Measurements from ENCODE around the gene MYL12B.

Gene MYL12B

GRCh38 chr18:3261373-3262233 lies at the start of gene MYL12B:
MYL12B (plus strand) TSS chr18:3262133; CDS start chr18:3272899, 10,766 bp downstream.
- TF ChIP-seq, protein P1, sequence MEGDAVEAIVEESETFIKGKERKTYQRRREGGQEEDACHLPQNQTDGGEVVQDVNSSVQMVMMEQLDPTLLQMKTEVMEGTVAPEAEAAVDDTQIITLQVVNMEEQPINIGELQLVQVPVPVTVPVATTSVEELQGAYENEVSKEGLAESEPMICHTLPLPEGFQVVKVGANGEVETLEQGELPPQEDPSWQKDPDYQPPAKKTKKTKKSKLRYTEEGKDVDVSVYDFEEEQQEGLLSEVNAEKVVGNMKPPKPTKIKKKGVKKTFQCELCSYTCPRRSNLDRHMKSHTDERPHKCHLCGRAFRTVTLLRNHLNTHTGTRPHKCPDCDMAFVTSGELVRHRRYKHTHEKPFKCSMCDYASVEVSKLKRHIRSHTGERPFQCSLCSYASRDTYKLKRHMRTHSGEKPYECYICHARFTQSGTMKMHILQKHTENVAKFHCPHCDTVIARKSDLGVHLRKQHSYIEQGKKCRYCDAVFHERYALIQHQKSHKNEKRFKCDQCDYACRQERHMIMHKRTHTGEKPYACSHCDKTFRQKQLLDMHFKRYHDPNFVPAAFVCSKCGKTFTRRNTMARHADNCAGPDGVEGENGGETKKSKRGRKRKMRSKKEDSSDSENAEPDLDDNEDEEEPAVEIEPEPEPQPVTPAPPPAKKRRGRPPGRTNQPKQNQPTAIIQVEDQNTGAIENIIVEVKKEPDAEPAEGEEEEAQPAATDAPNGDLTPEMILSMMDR (IDR thresholded peaks at IDR 0.05; ENCODE audit: insufficient read depth, missing control alignments), result peak; percentile 1
- FAIRE-seq (no peak), DNase-seq (ENCODE audit: insufficient read length, low spot score) (peak; percentile 82)

DNA sequence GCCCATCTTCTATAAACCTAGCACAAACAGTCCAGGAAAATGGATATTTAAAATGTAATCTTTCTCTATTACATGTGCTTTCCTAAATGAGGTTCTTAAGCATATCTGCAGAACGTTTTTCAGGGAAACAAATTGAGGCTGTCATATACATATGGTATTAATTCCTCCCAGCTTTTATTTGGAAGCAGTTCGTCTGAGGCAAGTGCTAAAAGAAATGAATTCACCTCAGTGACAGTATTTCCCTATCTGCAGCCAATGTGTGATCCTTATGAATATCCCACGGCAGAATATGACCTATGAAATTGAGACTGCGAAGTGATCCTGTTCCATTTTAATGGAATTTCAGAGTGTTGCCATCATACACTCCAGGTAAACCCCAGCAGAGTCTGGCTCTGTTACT lies 49.3 kb upstream of the MYL12B start:
- DNase-seq (ENCODE audit: insufficient read length, low spot score) (no peak), FAIRE-seq (no peak)
- TF ChIP-seq, protein P1 (IDR thresholded peaks at IDR 0.05; ENCODE audit: insufficient read depth, missing control alignments), result no peak

GRCh38 chr18:3213300-3214059 lies 48.5 kb upstream of the MYL12B start:
- FAIRE-seq, result no peak
- DNase-seq (ENCODE audit: insufficient read length, low spot score), result no peak
- TF ChIP-seq, protein P1 (IDR thresholded peaks at IDR 0.05; ENCODE audit: insufficient read depth, missing control alignments), result no peak

DNA sequence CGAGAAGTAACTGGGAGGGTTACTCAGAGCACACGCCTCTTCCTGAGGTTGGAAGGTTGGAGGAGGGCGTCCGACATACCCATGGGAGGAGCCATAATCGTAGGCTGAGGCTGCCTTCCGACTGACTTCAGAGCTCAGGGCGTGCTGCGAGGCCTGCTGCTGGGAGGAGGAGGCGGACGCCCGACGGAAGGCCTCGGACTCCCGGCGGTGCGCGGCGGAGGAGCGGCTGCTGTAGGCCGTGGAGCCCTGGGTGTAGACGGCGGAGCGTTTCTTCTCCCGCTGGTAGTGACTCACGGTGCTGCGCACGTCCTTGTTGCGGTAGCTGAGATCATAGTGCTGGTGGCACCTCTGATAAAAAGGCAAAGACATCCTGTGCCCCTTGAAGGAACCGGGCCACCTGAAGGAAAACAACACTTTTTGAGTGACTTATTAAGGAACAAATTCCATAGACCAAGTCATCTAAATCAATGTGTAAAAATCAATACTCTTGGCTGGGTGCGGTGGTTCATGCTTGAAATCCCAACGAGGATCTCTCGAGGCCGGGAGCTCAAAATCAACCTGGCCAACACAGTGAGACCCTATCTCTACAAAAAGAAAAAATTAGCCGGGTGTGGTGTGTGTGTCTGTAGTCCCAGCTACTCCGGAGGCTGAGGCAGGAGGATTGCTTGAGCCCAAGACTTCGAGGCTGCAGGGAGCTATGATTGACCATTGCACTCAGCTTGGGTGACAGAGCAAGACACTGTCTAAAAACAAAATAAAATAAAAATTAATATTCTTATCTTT lies 46.9 kb upstream of the MYL12B start:
- FAIRE-seq, result no peak
- TF ChIP-seq, protein P1 (IDR thresholded peaks at IDR 0.05; ENCODE audit: insufficient read depth, missing control alignments), result no peak
- no peak for DNase-seq (ENCODE audit: insufficient read length, low spot score)

GRCh38 chr18:3216987-3217386 lies 44.9 kb upstream of the MYL12B start:
- TF ChIP-seq, protein P1 (IDR thresholded peaks at IDR 0.05; ENCODE audit: insufficient read depth, missing control alignments), result no peak
- FAIRE-seq, result no peak
- no peak for DNase-seq (ENCODE audit: insufficient read length, low spot score)

- DNase-seq (ENCODE audit: insufficient read length, low spot score), result no peak
- FAIRE-seq, result no peak
- TF ChIP-seq, protein P1 (IDR thresholded peaks at IDR 0.05; ENCODE audit: insufficient read depth, missing control alignments), result no peak
These were observed 43.8 kb upstream of the MYL12B start for GRCh38 chr18:3217948-3218647.

All from D721Med (cell line).